ENCODE results near the gene GTPBP6. TPM values are rescaled to one million over a fixed set of nuclear protein-coding genes. Genes with fewer than 3 reads are reported as not detected.

The GTPBP6 gene
- total RNA-seq, 6 experiments from 2014 or later, result 35.1 to 40.2 (median 37.4) TPM

GRCh38 chrX:255923-256331 is 62.7 kb downstream of the GTPBP6 start:
- no peak overlapping the region for H3K27ac Mint-ChIP-seq
- H3K36me3 Mint-ChIP-seq (ENCODE audit: low read depth), result no peaks in the 10 kb centered on the region; the same call in 1 of the 2 replicates
- peaks cover 5% of the 10 kb centered on the region; the same call in 1 of the 2 replicates for H3K27me3 Mint-ChIP-seq (ENCODE audit: insufficient read depth)
- no peak for TF ChIP-seq CTCF (IDR thresholded peaks at IDR 0.05)
- no peak for DNase-seq
- H3K4me1 Mint-ChIP-seq (ENCODE audit: low read depth), result no peaks in the 10 kb centered on the region
- no peak overlapping the region for H3K4me3 Mint-ChIP-seq
- peaks cover 6% of the 10 kb centered on the region; the same call in 1 of the 2 replicates for H3K9me3 Mint-ChIP-seq

Other genes with a start within 250 kb of the GTPBP6 start
- gene PLCXD1, start 37.4 kb downstream of the GTPBP6 start, total RNA-seq (2021; fragmentation: NEBNext Ultra II Directional; extraction: Animal tissue kit (Norgen Biotek cat#: 25700)), result 10 to 100 TPM; 23.4 to 30.6 (median 25.0) TPM
- 10 to 100 TPM; 11.7 to 20.5 (median 13.9) TPM for gene PPP2R3B, start 68.1 kb upstream of the GTPBP6 start, total RNA-seq (2021; fragmentation: NEBNext Ultra II Directional; extraction: Animal tissue kit (Norgen Biotek cat#: 25700))

Measured in HFFc6 (cell line).